GM23338 (cell line): ENCODE results near the gene SDHD. TPM values are rescaled to one million over a fixed set of nuclear protein-coding genes. Genes with fewer than 3 reads are reported as not detected.

Experiments used
- ATAC-seq: fragments of 200-7000 bp; cut with Tn5 transposase; 3 replicates; pipeline ENCODE4 v1.9.1; 2020
- DNase-seq: peaks from one replicate; pipeline ENCODE4 v3.0.0-alpha.2; 2015; ENCODE audit warnings: low spot score
- H2AFZ ChIP-seq: fragments of 200-600 bp; sonication (generic); 2 replicates; pipeline ENCODE4 v1.8.0; 2016; ENCODE audit warnings: antibody characterized with exemption, mild to moderate bottlenecking, moderate library complexity
- H3F3A ChIP-seq: fragments of 200-600 bp; sonication (generic); replicated peaks from 2 replicates; pipeline ENCODE4 v1.8.0; 2017; ENCODE audit warnings: antibody characterized with exemption, mixed run types, low read depth
- H3K27ac ChIP-seq: fragments of 200-600 bp; sonication (generic); 2 replicates; pipeline ENCODE4 v1.6.1; 2016; ENCODE audit warnings: low read depth
- H3K27me3 ChIP-seq: fragments of 200-600 bp; sonication (generic); 2 replicates; pipeline ENCODE4 v1.8.0; 2016; ENCODE audit warnings: mild to moderate bottlenecking, mixed run types, moderate library complexity; ENCODE audit not compliant: insufficient read depth
- H3K36me3 ChIP-seq: fragments of 200-600 bp; sonication (generic); 2 replicates; pipeline ENCODE4 v1.8.0; 2016; ENCODE audit warnings: mild to moderate bottlenecking; ENCODE audit not compliant: insufficient read depth
- H3K4me1 ChIP-seq: fragments of 200-600 bp; sonication (generic); 2 replicates; pipeline ENCODE4 v1.8.0; 2016; ENCODE audit warnings: mild to moderate bottlenecking, moderate library complexity; ENCODE audit not compliant: insufficient read depth
- H3K4me2 ChIP-seq: fragments of 200-600 bp; sonication (generic); 2 replicates; pipeline ENCODE4 v1.7.1; 2017; ENCODE audit warnings: mixed run types
- H3K4me3 ChIP-seq: fragments of 200-600 bp; sonication (generic); 2 replicates; pipeline ENCODE4 v1.6.1; 2016; ENCODE audit warnings: mixed run types
- H3K79me2 ChIP-seq: fragments of 200-600 bp; sonication (generic); replicated peaks from 2 replicates; pipeline ENCODE4 v1.8.0; 2017; ENCODE audit warnings: mild to moderate bottlenecking; ENCODE audit not compliant: insufficient read depth
- H3K9me2 ChIP-seq: fragments of 200-600 bp; sonication (generic); 2 replicates; pipeline ENCODE4 v1.8.0; 2017; ENCODE audit not compliant: insufficient read depth
- H4K20me1 ChIP-seq: fragments of 200-600 bp; sonication (generic); replicated peaks from 2 replicates; pipeline ENCODE4 v1.8.0; 2017; ENCODE audit warnings: mild to moderate bottlenecking; ENCODE audit not compliant: insufficient read depth
- H3K27ac Mint-ChIP-seq: 2 replicates; pipeline ENCODE4 v1.8.0; 2020; ENCODE audit warnings: inconsistent platforms, mild to moderate bottlenecking, moderate library complexity, mixed read lengths
- H3K27me3 Mint-ChIP-seq: 3 replicates; pipeline ENCODE4 v1.8.0; 2022; ENCODE audit warnings: low read depth, mild to moderate bottlenecking, moderate library complexity, mixed read lengths, inconsistent platforms; ENCODE audit not compliant: insufficient read depth, poor library complexity
- H3K36me3 Mint-ChIP-seq: 3 replicates; pipeline ENCODE4 v1.8.0; 2021; ENCODE audit warnings: low read depth, mild to moderate bottlenecking, inconsistent platforms, moderate library complexity, mixed read lengths
- H3K4me1 Mint-ChIP-seq: 3 replicates; pipeline ENCODE4 v1.8.0; 2020; ENCODE audit warnings: mild to moderate bottlenecking, inconsistent platforms, mixed read lengths
- H3K4me3 Mint-ChIP-seq: 3 replicates; pipeline ENCODE4 v1.8.0; 2021; ENCODE audit warnings: moderate library complexity, mild to moderate bottlenecking, inconsistent platforms, mixed read lengths
- H3K9me3 Mint-ChIP-seq: 3 replicates; pipeline ENCODE4 v1.8.0; 2020; ENCODE audit warnings: moderate library complexity, mild to moderate bottlenecking, inconsistent platforms, mixed read lengths
- CREB1 ChIP-seq: fragments of 250-450 bp; sonication (Bioruptor Pico); IDR thresholded peaks from 2 replicates; pipeline ENCODE4 v1.5.0; 2020; ENCODE audit warnings: low read depth, mild to moderate bottlenecking, moderate library complexity
- CTCF ChIP-seq, 2 experiments: fragments of 200-600 bp in 1 of 2; sonication (generic) in 1 of 2; conservative IDR thresholded peaks; 2 replicates each; pipeline versions ENCODE4 v1.5.1 to v1.6.1; 2016 to 2017; ENCODE audit warnings: antibody characterized with exemption in 2 of 2, low read depth in 2 of 2, mild to moderate bottlenecking in 2 of 2, moderate library complexity in 1 of 2
- EZH2 ChIP-seq: fragments of 200-600 bp; sonication (generic); IDR thresholded peaks from one replicate; pipeline ENCODE4 v1.8.0; 2017; ENCODE audit warnings: antibody characterized with exemption, mild to moderate bottlenecking, low read depth; ENCODE audit not compliant: unreplicated experiment
- EZH2phosphoT487 ChIP-seq: fragments of 200-600 bp; sonication (generic); IDR thresholded peaks from one replicate; pipeline ENCODE4 v1.8.1; 2018; ENCODE audit warnings: antibody characterized with exemption; ENCODE audit not compliant: unreplicated experiment
- JUNB ChIP-seq: IDR thresholded peaks from one replicate; pipeline ENCODE4 v1.6.1; 2016; ENCODE audit warnings: antibody characterized with exemption; ENCODE audit not compliant: unreplicated experiment
- NANOG ChIP-seq: IDR thresholded peaks from 2 replicates; pipeline ENCODE4 v1.6.1; 2016; ENCODE audit warnings: antibody characterized with exemption, borderline replicate concordance
- POLR2AphosphoS5 ChIP-seq: IDR thresholded peaks from 2 replicates; pipeline ENCODE4 v1.6.1; 2016; ENCODE audit warnings: antibody characterized with exemption, low read depth
- REST ChIP-seq: IDR thresholded peaks from one replicate; pipeline ENCODE4 v1.6.1; 2018; ENCODE audit warnings: antibody characterized with exemption; ENCODE audit not compliant: unreplicated experiment
- STAT1 ChIP-seq: IDR thresholded peaks from one replicate; pipeline ENCODE4 v1.6.1; 2016; ENCODE audit warnings: antibody characterized with exemption; ENCODE audit not compliant: unreplicated experiment
- ZNF331 ChIP-seq: fragments of 250-450 bp; sonication (Bioruptor Pico); IDR thresholded peaks from 2 replicates; pipeline ENCODE4 v1.5.0; 2020; ENCODE audit warnings: low read depth, mild to moderate bottlenecking, moderate library complexity
- ZNF462 ChIP-seq: fragments of 250-450 bp; sonication (Bioruptor Pico); IDR thresholded peaks from 2 replicates; pipeline ENCODE4 v1.5.0; 2020; ENCODE audit warnings: mild to moderate bottlenecking, moderate library complexity
- polyA plus RNA-seq: library from polyadenylated mRNA; unstranded; fragments of >200 nt; fragmentation: Nextera tagmentation; extraction: Ambion mirVana; gene quantifications from 2 replicates; pipeline ENCODE4 v1.2.1, GENCODE V29; 2016
- total RNA-seq: library from RNA; depleted of rRNA; stranded (reverse); fragments of >200 nt; shearing (Covaris generic); gene quantifications from 2 replicates; pipeline ENCODE4 v1.2.3, GENCODE V29; 2014

The SDHD gene
- total and polyA plus RNA-seq, 2 experiments from 2014 or later: 157 to 163 TPM

- TF ChIP-seq REST (no peak), EZH2 (no peak), EZH2phosphoT487 (no peak), CTCF (conservative IDR thresholded peaks at IDR 0.05; ENCODE audit: low read depth in 2 of 2) (no peak), ZNF331 (CRISPR knock-in tag) (no peak), NANOG (no peak), STAT1 (no peak), CREB1 (no peak), POLR2AphosphoS5 (no peak)
These were observed 35.4 kb downstream of the SDHD start (continued) for GRCh38 chr11:112121981-112122615.

DNA sequence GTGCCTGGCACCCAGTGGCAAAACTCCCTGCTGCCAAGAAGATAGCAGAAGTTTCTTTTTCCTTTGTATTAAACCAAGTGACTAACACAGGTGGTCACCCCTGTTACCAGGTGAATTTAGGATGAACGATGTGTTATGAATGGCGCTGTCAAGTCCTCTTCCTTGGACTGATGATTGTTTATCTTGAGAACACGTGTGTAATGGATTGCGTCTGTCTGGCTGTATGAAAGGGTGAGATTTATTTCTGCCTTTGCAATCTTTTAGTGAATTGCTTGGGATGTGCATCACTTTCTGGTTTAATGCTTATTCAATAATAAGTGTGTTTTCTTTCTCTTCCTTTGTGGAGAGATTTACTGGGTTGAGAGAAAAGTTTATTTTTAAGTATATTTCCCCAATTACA is 36.5 kb downstream of the SDHD start:
- Mint-ChIP-seq H3K9me3 (peaks cover 3% of the 10 kb centered on the region; the same call in 1 of the 3 replicates), H3K27ac (no peak overlapping the region), H3K27me3 (peaks cover 2% of the 10 kb centered on the region), H3K36me3 (no peaks in the 10 kb centered on the region), H3K4me1 (no peaks in the 10 kb centered on the region), H3K4me3 (no peak overlapping the region)
- Histone ChIP-seq H4K20me1 (no peaks in the 10 kb centered on the region), H2AFZ (no peak overlapping the region), H3F3A (no peaks in the 10 kb centered on the region), H3K9me2 (no peaks in the 10 kb centered on the region), H3K27me3 (no peaks in the 10 kb centered on the region), H3K79me2 (no peaks in the 10 kb centered on the region), H3K4me3 (no peak overlapping the region), H3K4me1 (no peaks in the 10 kb centered on the region), H3K4me2 (no peak overlapping the region), H3K27ac (no peak overlapping the region), H3K36me3 (no peaks in the 10 kb centered on the region)
- no peak for DNase-seq
- TF ChIP-seq CREB1: no peak
- no peak for TF ChIP-seq ZNF462 (CRISPR knock-in tag)
- no peak for TF ChIP-seq EZH2
- TF ChIP-seq ZNF331 (CRISPR knock-in tag): no peak
- TF ChIP-seq JUNB: no peak
- no peak for ATAC-seq
